ENCODE measurements around the gene GPR50.

The GPR50 gene

GRCh38 chrX:151175283-151176062 lies 911 bp upstream of the GPR50 start:
- H3K4me1 ChIP-seq (ENCODE audit: control insufficient read depth, low read length) = no peaks in the 10 kb centered on the region
- H3K4me2 ChIP-seq (ENCODE audit: low read length) = no peak overlapping the region
- no peaks in the 10 kb centered on the region for H3K9me2 ChIP-seq (replicated peaks; ENCODE audit: control insufficient read depth, low read length)
- H3K27ac ChIP-seq (ENCODE audit: low read depth, low read length) = no peak overlapping the region
- no peaks in the 10 kb centered on the region for H3K79me2 ChIP-seq (ENCODE audit: control insufficient read depth, low read length)
- no peaks in the 10 kb centered on the region for H3K27me3 ChIP-seq (ENCODE audit: control insufficient read depth, low read length)
- TF ChIP-seq EZH2phosphoT487 (IDR thresholded peaks at IDR 0.05; ENCODE audit: borderline replicate concordance, low read length) = no peak
- no peak for TF ChIP-seq CTCF (IDR thresholded peaks at IDR 0.05; ENCODE audit: low read depth, low read length, poor library complexity, severe bottlenecking)
- no peaks in the 10 kb centered on the region for H3F3A ChIP-seq (ENCODE audit: control insufficient read depth, insufficient read depth)
- no peaks in the 10 kb centered on the region for H3K36me3 ChIP-seq (ENCODE audit: control insufficient read depth, low read length)
- H3K4me3 ChIP-seq (ENCODE audit: low read length) = no peak overlapping the region
- no peaks in the 10 kb centered on the region for H3K9me3 ChIP-seq (ENCODE audit: control insufficient read depth, insufficient read depth, low read length)
- H4K20me1 ChIP-seq (ENCODE audit: control insufficient read depth, insufficient read depth, low read depth, low read length) = no peaks in the 10 kb centered on the region

GRCh38 chrX:151177141-151178027 lies 1.0 kb downstream of the GPR50 start:
- no peaks in the 10 kb centered on the region for H3K27me3 ChIP-seq (ENCODE audit: control insufficient read depth, low read length)
- no peak overlapping the region for H3K4me3 ChIP-seq (ENCODE audit: low read length)
- no peaks in the 10 kb centered on the region for H3K4me1 ChIP-seq (ENCODE audit: control insufficient read depth, low read length)
- no peaks in the 10 kb centered on the region for H3K79me2 ChIP-seq (ENCODE audit: control insufficient read depth, low read length)
- H3K27ac ChIP-seq (ENCODE audit: low read depth, low read length) = no peak overlapping the region
- no peak for TF ChIP-seq EZH2phosphoT487 (IDR thresholded peaks at IDR 0.05; ENCODE audit: borderline replicate concordance, low read length)
- TF ChIP-seq CTCF (IDR thresholded peaks at IDR 0.05; ENCODE audit: low read depth, low read length, poor library complexity, severe bottlenecking) = no peak
- H3F3A ChIP-seq (ENCODE audit: control insufficient read depth, insufficient read depth) = no peaks in the 10 kb centered on the region
- no peak overlapping the region for H3K4me2 ChIP-seq (ENCODE audit: low read length)
- no peaks in the 10 kb centered on the region for H3K9me2 ChIP-seq (replicated peaks; ENCODE audit: control insufficient read depth, low read length)
- H4K20me1 ChIP-seq (ENCODE audit: control insufficient read depth, insufficient read depth, low read depth, low read length) = no peaks in the 10 kb centered on the region
- no peaks in the 10 kb centered on the region for H3K36me3 ChIP-seq (ENCODE audit: control insufficient read depth, low read length)
- no peaks in the 10 kb centered on the region for H3K9me3 ChIP-seq (ENCODE audit: control insufficient read depth, insufficient read depth, low read length)

- Histone ChIP-seq H3F3A (ENCODE audit: control insufficient read depth, insufficient read depth) (no peaks in the 10 kb centered on the region), H3K4me2 (ENCODE audit: low read length) (no peak overlapping the region), H4K20me1 (ENCODE audit: control insufficient read depth, insufficient read depth, low read depth, low read length) (no peaks in the 10 kb centered on the region), H3K9me3 (ENCODE audit: control insufficient read depth, insufficient read depth, low read length) (no peaks in the 10 kb centered on the region), H3K27me3 (ENCODE audit: control insufficient read depth, low read length) (no peaks in the 10 kb centered on the region), H3K9me2 (replicated peaks; ENCODE audit: control insufficient read depth, low read length) (no peaks in the 10 kb centered on the region), H3K4me1 (ENCODE audit: control insufficient read depth, low read length) (no peaks in the 10 kb centered on the region), H3K4me3 (ENCODE audit: low read length) (no peak overlapping the region), H3K27ac (ENCODE audit: low read depth, low read length) (no peak overlapping the region), H3K36me3 (ENCODE audit: control insufficient read depth, low read length) (no peaks in the 10 kb centered on the region), H3K79me2 (ENCODE audit: control insufficient read depth, low read length) (no peaks in the 10 kb centered on the region)
- TF ChIP-seq EZH2phosphoT487 (IDR thresholded peaks at IDR 0.05; ENCODE audit: borderline replicate concordance, low read length) = no peak
- no peak for TF ChIP-seq CTCF (IDR thresholded peaks at IDR 0.05; ENCODE audit: low read depth, low read length, poor library complexity, severe bottlenecking)
Measured at GRCh38 chrX:151178746-151179145, 2.4 kb downstream of the GPR50 start.
